ENCODE data around the gene RBM33. TPM values are rescaled to one million over a fixed set of nuclear protein-coding genes. Genes with fewer than 3 reads are reported as not detected.
A peak's percentile ranks its signal among the peaks of the same experiment; 100 is the strongest.

Gene RBM33
- total RNA-seq, 1 donor from 2014 or later = 40.6 TPM

GRCh38 chr7:155660059-155660757 is 15.7 kb downstream of the RBM33 start:
- no peak for ATAC-seq
- DNase-seq (ENCODE audit: low spot score) = no peak

GRCh38 chr7:155660758-155661093 is 16.3 kb downstream of the RBM33 start:
- no peak for ATAC-seq
- no peak for DNase-seq (ENCODE audit: low spot score)

- DNase-seq (ENCODE audit: low spot score) (no peak), ATAC-seq (no peak)
These were observed 18.0 kb downstream of the RBM33 start for GRCh38 chr7:155662343-155663043.

- no peak for ATAC-seq
These were observed 19.5 kb downstream of the RBM33 start for GRCh38 chr7:155663937-155664336.

DNA sequence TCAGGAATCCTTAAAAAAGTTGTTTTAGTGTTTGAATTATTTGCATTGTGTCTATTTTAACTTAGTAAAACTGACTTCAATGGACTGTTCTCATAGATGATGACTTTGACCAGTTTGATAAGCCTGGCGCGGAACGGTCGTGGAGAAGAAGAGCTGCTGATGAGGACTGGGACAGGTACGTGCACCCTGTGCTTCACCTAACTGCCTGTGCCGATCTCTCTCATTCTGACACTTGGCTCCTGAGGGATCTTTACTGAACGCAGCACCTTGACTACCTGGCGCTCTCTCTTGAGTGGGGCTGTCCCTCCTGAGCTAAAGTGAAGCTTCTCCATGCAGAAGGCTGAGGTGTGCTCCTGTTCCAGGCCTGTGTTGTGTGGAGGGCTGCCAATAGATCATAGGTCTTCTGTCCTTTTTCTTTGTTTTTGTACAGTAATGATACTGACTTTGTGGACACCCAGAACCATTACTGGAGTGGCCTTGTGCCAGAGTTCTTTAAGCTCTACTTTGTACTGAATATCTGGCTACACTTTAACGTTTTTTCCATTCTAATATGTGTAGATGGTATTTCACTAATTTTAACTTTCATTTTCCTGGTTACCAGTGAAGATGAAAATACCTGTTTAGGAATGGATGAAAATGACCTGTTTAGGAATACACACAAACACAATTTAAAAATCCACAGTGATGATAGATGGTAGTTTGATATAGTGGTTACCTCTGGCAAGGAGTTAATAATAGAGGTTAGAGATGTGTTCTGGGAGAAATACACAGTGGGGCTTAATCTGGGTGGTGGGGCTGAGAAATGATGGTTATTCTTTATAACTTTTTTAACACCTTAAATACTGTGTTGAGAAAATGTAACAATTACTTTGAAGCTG is 20.9 kb downstream of the RBM33 start:
- ATAC-seq = peak; percentile 89

More at GRCh38 chr7:155663937-155664336, 19.5 kb downstream of the RBM33 start:
- DNase-seq (ENCODE audit: low spot score) = no peak

DNA sequence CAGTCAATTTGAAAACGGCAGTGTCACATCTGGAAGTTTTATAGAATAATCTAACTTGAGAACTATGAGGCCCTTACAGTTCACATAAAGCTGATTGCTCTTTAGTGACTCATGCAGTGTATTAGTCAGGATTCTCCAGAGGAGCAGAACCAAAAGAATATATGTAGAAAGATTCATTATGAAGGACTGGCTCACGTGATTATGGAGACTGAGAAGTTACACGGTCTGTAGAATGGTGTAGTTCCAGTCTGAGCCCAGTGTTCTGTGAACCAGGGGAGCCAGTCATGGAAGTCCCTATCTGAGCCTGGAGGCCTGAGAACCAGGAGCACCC is 21.5 kb downstream of the RBM33 start:
- ATAC-seq (no peak), DNase-seq (ENCODE audit: low spot score) (no peak)

More for the DNA sequence above, 20.9 kb downstream of the RBM33 start:
- DNase-seq (ENCODE audit: low spot score) = no peak

- DNase-seq (ENCODE audit: low spot score) (no peak), ATAC-seq (no peak)
These were observed 22.9 kb downstream of the RBM33 start for GRCh38 chr7:155667241-155667829.

DNA sequence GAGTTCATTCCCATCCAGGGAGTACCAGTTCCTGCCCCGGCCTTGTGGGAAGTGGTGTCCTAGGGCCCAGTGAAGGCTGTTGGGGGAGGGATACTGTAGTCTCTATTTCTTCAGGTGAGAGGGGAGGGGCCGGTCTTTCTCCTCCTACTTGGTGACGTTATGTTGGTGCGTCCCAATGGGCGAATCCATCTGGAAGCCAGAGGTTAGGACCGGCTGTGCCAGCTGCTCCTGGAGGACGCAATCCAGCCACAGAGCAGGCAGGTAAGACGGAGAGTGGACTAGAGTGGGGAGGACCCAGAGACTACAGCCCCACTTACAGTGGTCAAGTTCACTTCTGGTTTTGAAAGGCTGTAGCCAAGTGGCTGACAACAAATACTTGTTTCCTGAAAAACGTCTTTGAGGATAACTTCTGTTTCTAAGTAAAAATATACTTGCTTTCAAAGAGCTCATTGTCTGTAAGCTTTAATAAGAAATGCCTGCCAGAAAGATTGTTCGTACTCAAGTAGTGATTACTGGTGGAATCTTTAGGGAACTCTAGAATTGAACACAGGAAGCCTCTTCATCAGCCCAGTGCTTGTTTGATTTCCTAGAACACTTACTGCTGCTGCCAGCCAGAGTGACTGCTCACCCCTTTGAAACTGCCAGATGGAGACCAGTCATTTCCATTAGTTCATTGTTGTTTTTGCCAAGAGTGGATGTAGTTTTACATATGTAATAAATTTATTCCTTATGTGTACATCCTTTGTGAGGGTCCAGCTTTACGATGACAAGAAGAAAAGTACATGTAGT is 25.4 kb downstream of the RBM33 start:
- peak; percentile 47 for ATAC-seq
- DNase-seq (ENCODE audit: low spot score) = no peak

- no peak for ATAC-seq
- no peak for DNase-seq (ENCODE audit: low spot score)
These were observed 26.1 kb downstream of the RBM33 start for GRCh38 chr7:155670521-155670920.

DNA sequence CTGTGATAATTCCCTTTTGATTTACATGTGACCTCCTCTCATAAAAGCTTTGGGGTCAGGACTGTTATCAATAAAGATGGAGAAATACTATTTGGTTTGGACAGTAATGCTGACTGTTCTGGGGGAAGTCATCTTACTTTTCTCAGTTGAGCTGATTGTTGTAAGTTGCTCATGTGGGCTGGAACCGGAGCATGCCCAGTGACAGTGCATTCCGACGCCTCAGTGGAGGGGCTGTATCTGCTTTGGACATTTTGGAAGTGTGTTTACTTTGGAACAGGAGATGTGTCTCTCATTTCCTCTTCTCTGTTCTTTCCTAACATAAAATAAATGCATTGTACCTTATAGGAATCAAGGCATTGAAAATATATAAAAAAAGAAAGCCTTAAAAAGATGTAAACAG is 30.1 kb downstream of the RBM33 start:
- DNase-seq (ENCODE audit: low spot score) = no peak
- ATAC-seq = no peak

GRCh38 chr7:155676052-155676451 is 31.6 kb downstream of the RBM33 start:
- no peak for ATAC-seq

GRCh38 chr7:155677688-155678087 is 33.2 kb downstream of the RBM33 start:
- ATAC-seq = no peak
- no peak for DNase-seq (ENCODE audit: low spot score)

More at GRCh38 chr7:155676052-155676451, 31.6 kb downstream of the RBM33 start:
- no peak for DNase-seq (ENCODE audit: low spot score)

DNA sequence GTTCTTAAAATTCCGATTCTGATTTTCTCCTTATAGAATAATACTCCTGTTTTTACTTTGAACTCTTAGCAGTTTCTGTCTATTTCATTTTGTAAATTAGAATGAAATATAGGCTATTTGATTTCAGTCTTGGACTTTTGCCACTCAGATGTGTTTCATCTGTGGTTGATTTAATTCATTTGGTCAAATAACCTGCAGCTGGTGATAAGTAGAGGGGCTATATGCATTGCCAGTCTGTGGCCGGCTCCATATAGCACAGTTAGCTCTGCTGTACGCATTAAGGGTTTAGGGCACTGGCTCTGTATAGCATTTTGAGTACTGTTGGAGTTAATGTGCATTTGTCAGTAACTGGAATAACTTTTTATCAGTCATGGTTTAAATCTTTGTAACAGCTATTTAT is 35.7 kb downstream of the RBM33 start:
- DNase-seq (ENCODE audit: low spot score) = no peak
- no peak for ATAC-seq

- no peak for ATAC-seq
- DNase-seq (ENCODE audit: low spot score) = no peak
These were observed 36.4 kb downstream of the RBM33 start for GRCh38 chr7:155680864-155681263.

DNA sequence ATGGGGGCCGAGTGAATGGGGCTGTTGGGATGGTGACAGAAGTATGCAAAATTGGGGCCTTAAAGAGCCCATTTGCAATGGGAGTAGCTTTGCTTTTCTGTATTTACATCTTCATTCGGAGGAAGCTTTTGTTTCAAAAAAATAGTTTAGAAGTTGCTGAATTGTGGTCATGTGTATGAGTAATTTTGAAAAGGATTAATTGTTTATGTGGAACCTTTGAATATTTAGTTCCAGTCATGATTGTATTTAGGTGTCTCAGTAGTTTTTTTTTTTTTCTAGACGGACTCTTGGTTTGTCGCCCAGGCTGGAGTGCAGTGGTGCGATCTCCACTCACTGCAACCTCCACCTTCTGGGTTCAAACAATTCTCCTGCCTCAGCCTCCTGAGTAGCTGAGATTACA is 37.2 kb downstream of the RBM33 start:
- DNase-seq (ENCODE audit: low spot score) = no peak
- ATAC-seq = no peak

GRCh38 chr7:155682484-155682883 is 38.0 kb downstream of the RBM33 start:
- DNase-seq (ENCODE audit: low spot score) = peak; percentile 92
- ATAC-seq = peak; percentile 93

- ATAC-seq = peak; percentile 13
- DNase-seq (ENCODE audit: low spot score) = no peak
These were observed 38.6 kb downstream of the RBM33 start for GRCh38 chr7:155683098-155683497.

DNA sequence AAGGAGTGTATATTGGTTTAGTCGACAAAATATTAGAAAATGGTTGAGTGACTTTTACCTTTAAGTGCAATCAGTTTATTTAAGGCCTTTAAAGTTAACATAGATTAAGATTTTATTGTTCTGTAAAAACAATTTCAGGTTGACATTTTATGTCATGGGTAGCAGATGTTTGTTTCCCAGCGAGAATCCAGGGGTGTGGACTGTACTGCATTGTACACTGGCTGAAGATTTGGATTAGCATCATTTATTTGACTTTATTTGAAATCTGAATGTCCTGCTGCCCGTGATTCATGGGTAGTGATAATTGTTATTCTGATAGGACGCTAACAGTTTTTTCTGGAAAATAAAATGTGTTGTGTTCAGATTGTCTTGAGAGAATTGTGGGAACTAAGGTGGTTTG is 39.3 kb downstream of the RBM33 start:
- DNase-seq (ENCODE audit: low spot score) (no peak), ATAC-seq (no peak)

- ATAC-seq (no peak), DNase-seq (ENCODE audit: low spot score) (no peak)
These were observed 40.1 kb downstream of the RBM33 start for GRCh38 chr7:155684543-155684942.

GRCh38 chr7:155685070-155685790 is 40.8 kb downstream of the RBM33 start:
- DNase-seq (ENCODE audit: low spot score) (no peak), ATAC-seq (no peak)
